Memory B cell (primary cell): ENCODE results near the gene PTGER4.
"Not testable (repeated sequence)": the region's sequence is repeated elsewhere in the genome, so short reads cannot be mapped to it uniquely, and the experiment has no call there.

Experiments
- ATAC-seq: fragments of 150-1000 bp; cut with Tn5 transposase; 2 replicates; pipeline ENCODE4 v1.10.0; 2021; ENCODE audit warnings: low read depth, mild to moderate bottlenecking, moderate library complexity
- DNase-seq, 2 donors: peaks; one replicate each; pipeline ENCODE4 v3.0.0; 2022; ENCODE audit warnings: low spot score in 2 of 2
- H3K27ac Mint-ChIP-seq: one replicate; pipeline ENCODE4 v1.8.0; 2022; ENCODE audit warnings: mild to moderate bottlenecking, moderate library complexity, mixed read lengths
- H3K27me3 Mint-ChIP-seq: one replicate; pipeline ENCODE4 v1.8.0; 2022; ENCODE audit warnings: mixed read lengths
- H3K36me3 Mint-ChIP-seq: one replicate; pipeline ENCODE4 v1.8.0; 2022; ENCODE audit warnings: mild to moderate bottlenecking, mixed read lengths
- H3K4me1 Mint-ChIP-seq: one replicate; pipeline ENCODE4 v1.8.0; 2022; ENCODE audit warnings: mixed read lengths
- H3K4me3 Mint-ChIP-seq: one replicate; pipeline ENCODE4 v1.8.0; 2022; ENCODE audit warnings: mild to moderate bottlenecking, moderate library complexity, mixed read lengths
- H3K9me3 Mint-ChIP-seq: one replicate; pipeline ENCODE4 v1.8.0; 2022; ENCODE audit warnings: mixed read lengths

Gene PTGER4

DNA sequence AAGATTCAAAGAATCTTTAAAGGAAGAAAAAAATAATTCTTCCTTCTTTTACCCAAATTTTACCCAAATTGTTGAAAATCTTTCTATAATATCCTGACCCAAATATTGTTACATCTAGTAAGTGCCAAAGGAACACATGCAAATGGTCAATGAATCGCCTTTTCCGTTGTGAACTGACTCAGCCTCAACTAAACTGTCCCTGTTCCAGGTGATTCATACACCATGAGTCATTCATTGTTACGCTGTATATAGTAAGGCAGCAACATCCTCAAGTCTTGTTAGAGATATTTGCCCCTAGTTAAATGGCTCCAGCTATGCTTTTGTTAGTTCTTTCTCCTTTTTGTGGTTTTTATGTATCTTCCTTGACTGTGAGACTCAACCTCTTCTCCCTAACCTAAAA, 9.7 kb downstream of the PTGER4 start:
- Mint-ChIP-seq H3K36me3 (peaks cover 8% of the 10 kb centered on the region), H3K4me3 (no peak overlapping the region), H3K9me3 (no peaks in the 10 kb centered on the region), H3K27ac (no peak overlapping the region), H3K27me3 (no peaks in the 10 kb centered on the region), H3K4me1 (peaks cover 28% of the 10 kb centered on the region)
- ATAC-seq: no peak
- no peak for DNase-seq

DNA sequence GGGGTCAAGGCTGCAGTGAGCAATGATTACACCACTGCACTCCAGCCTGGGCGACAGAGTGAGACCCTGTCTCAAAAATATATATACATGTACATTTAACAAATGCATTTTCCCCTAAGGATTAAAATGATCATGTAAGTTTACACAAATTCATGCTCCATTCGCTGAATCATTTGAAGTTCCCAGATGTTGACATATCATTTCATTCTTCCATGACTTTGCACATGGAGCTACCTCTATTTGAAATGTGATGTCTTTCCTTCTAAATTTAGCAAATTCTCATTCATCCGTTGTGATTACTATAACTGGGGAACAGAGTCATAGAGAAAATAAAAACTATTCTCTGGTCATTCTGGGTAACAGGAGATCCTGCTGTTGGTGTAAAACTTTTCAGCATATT, 10.6 kb downstream of the PTGER4 start:
- DNase-seq: no peak
- no peak for ATAC-seq
- Mint-ChIP-seq H3K4me3 (no peak overlapping the region), H3K9me3 (no peaks in the 10 kb centered on the region), H3K36me3 (peaks cover 12% of the 10 kb centered on the region), H3K27ac (no peak overlapping the region), H3K27me3 (no peaks in the 10 kb centered on the region), H3K4me1 (peaks cover 23% of the 10 kb centered on the region)

DNA sequence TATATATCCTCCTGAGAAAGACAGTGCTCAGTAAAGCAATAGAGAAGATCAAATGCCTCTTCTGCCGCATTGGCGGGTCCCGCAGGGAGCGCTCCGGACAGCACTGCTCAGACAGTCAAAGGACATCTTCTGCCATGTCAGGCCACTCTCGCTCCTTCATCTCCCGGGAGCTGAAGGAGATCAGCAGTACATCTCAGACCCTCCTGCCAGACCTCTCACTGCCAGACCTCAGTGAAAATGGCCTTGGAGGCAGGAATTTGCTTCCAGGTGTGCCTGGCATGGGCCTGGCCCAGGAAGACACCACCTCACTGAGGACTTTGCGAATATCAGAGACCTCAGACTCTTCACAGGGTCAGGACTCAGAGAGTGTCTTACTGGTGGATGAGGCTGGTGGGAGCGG, 12.2 kb downstream of the PTGER4 start:
- Mint-ChIP-seq H3K9me3 (no peaks in the 10 kb centered on the region), H3K4me1 (peaks cover 16% of the 10 kb centered on the region), H3K4me3 (no peak overlapping the region), H3K27ac (no peak overlapping the region), H3K36me3 (peaks cover 16% of the 10 kb centered on the region), H3K27me3 (no peaks in the 10 kb centered on the region)
- no peak for ATAC-seq
- no peak for DNase-seq

DNA sequence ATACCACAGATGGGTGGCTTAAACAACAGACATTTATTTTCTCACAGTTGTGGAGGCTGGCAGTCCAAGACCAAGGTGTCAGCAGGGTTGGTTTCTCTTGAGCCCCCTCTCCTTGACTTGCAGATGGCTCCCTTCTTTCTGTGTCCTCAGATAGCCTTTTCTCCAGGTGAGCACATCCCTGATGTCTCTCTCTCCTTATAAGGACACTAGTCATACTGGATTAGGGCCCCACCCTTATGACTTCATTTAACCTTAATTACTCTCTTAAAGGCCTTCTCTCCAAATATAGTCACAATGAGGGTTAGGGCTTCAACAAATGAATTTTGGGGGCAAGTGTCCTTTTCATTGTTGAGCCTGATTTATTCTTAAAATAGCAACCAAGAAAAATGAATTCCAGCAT, 14.7 kb downstream of the PTGER4 start:
- peaks cover 17% of the 10 kb centered on the region for H3K36me3 Mint-ChIP-seq
- no peak overlapping the region for H3K27ac Mint-ChIP-seq
- no peak overlapping the region for H3K4me3 Mint-ChIP-seq
- DNase-seq (no peak), ATAC-seq (no peak)
- H3K4me1 Mint-ChIP-seq: peaks cover 6% of the 10 kb centered on the region
- no peaks in the 10 kb centered on the region for H3K9me3 Mint-ChIP-seq
- H3K27me3 Mint-ChIP-seq: no peaks in the 10 kb centered on the region

DNA sequence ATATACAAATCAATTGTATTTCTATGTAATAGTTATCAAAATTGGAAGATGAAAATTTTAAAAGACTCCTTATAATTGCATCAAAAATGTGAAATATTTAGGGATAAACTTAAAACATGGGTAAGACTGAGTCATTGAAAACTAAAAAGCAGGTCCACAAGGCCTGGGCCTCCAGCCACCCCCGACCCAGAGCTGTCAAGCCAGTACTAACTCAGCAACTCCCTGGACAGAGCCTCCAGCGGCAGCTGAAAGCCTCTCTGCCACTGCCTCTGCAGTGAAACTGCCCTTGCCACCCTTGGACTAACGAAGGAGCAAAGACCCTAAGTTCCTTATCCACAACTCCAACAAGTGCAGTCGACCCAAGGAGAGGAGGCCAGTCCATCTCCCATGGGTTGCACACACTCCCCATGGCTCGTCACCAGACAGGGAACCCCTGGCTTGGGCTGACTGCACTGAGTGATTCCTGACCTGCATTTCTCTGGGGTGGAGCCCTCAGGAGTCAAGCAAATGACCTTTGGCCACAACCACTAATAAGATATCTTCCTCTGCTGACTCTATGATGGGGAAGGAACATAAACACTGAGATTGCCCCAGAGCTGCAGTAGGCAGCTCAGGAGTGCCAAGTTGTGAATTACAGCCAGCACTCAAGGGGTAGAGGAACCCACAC, 20.5 kb downstream of the PTGER4 start:
- Mint-ChIP-seq H3K27me3 (no peaks in the 10 kb centered on the region), H3K4me3 (no peak overlapping the region), H3K27ac (no peak overlapping the region), H3K4me1 (peaks cover 6% of the 10 kb centered on the region), H3K36me3 (peaks cover 40% of the 10 kb centered on the region), H3K9me3 (peaks cover 23% of the 10 kb centered on the region)
- ATAC-seq (no peak), DNase-seq (no peak)

DNA sequence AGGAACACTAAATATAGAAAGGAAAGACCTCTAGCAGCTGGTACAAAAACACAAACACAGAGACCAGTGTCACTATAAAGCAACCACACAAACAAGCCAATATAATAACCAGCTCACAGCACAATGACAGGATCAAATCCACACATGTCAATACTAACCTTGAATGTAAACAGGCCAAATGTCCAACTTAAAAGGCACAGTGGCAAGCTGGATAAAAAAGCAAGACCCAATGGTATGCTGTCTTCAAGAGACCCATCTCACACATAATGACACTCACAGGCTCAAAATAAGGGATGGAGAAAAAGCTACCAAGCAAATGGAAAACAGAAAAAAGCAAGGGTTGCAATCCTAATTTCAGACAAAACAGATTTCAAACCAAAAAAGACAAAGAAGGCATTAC, 22.3 kb downstream of the PTGER4 start:
- DNase-seq, H3K4me1 Mint-ChIP-seq, H3K27ac Mint-ChIP-seq, ATAC-seq, H3K4me3 Mint-ChIP-seq, H3K27me3 Mint-ChIP-seq: not testable (repeated sequence)
- H3K36me3 Mint-ChIP-seq: peaks cover 46% of the 10 kb centered on the region
- H3K9me3 Mint-ChIP-seq: peaks cover 31% of the 10 kb centered on the region

DNA sequence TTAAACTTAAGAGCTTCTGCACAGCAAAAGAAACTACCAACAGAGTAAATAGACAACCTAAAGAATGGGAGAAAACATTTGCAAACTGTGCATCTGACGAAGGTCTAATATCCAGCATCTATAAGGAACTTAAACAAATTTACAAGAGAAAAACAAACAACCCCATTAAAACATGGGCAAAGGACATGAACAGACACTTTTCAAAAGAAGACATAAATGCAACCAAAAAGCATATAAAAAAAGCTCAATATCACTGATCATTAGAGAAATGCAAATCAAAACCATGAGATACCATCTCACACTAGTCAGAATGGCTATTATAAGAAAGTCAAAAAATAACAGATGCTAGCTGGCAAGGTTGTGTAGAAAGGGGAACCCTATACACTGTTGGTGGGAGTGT, 25.8 kb downstream of the PTGER4 start:
- H3K27ac Mint-ChIP-seq, H3K4me1 Mint-ChIP-seq, H3K4me3 Mint-ChIP-seq, ATAC-seq, H3K27me3 Mint-ChIP-seq, DNase-seq: not testable (repeated sequence)
- H3K9me3 Mint-ChIP-seq: peaks cover 36% of the 10 kb centered on the region
- peaks cover 63% of the 10 kb centered on the region for H3K36me3 Mint-ChIP-seq

DNA sequence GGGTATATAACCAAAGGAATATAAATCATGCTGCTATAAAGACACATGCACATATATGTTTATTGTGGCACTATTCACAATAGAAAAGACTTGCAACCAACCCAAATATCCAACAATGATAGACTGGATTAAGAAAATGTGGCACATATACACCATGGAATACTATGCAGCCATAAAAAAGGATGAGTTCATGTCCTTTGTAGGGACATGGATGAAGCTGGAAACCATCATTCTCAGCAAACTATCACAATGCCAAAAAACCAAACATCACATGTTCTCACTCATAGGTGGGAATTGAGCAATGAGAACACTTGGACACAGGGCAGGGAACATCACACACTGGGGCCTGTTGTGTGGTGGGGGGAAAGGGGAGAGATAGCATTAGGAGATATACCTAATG, 30.9 kb downstream of the PTGER4 start:
- not testable (repeated sequence) for DNase-seq, ATAC-seq, H3K4me1 Mint-ChIP-seq, H3K27me3 Mint-ChIP-seq, H3K4me3 Mint-ChIP-seq, H3K9me3 Mint-ChIP-seq, H3K27ac Mint-ChIP-seq
- peaks cover 39% of the 10 kb centered on the region for H3K36me3 Mint-ChIP-seq

DNA sequence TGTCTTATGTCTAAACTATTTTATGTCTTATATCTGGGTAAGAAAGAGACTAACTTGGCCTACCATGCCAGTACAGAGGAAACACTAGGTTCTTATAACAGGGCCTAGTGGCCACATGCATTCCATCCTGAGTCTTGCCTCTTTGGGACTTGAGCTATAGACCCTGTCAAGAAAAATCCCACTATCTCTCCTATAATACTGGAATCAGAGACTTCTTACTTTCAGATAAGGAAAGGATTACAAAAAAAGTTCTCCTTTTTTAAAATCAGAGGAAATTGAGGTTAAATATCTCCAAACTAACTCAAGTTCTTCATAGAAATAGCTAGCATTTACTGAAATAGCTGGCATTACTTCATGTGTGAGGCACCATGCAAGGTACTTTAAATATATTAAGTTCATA, 34.3 kb downstream of the PTGER4 start:
- H3K36me3 Mint-ChIP-seq: peaks cover 27% of the 10 kb centered on the region
- DNase-seq: no peak
- H3K27me3 Mint-ChIP-seq: no peaks in the 10 kb centered on the region
- ATAC-seq: no peak
- H3K4me3 Mint-ChIP-seq: no peak overlapping the region
- H3K27ac Mint-ChIP-seq: no peak overlapping the region
- no peaks in the 10 kb centered on the region for H3K9me3 Mint-ChIP-seq
- no peaks in the 10 kb centered on the region for H3K4me1 Mint-ChIP-seq

DNA sequence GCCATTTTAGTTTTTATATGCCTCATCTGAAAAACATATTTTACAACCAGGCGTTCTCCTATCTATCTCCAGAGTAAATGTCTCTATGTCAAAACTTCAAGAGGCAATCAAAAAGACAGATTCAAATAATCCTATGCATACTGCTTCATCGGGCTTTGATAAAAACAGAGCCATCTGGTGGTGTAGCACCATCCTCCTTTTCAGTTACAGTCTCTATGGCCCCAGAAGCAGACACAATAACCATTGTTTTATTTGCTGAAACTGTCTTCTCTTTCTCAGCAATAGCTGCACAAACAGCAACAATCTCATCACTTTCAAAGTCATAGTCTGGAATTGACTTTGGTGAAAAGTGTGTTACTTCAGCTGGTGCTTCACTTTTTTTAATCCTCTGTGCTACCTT, 36.3 kb downstream of the PTGER4 start:
- Mint-ChIP-seq H3K4me3 (no peak overlapping the region), H3K27me3 (no peaks in the 10 kb centered on the region), H3K36me3 (peaks cover 22% of the 10 kb centered on the region), H3K4me1 (no peaks in the 10 kb centered on the region), H3K27ac (no peak overlapping the region), H3K9me3 (no peaks in the 10 kb centered on the region)
- DNase-seq (no peak), ATAC-seq (no peak)

DNA sequence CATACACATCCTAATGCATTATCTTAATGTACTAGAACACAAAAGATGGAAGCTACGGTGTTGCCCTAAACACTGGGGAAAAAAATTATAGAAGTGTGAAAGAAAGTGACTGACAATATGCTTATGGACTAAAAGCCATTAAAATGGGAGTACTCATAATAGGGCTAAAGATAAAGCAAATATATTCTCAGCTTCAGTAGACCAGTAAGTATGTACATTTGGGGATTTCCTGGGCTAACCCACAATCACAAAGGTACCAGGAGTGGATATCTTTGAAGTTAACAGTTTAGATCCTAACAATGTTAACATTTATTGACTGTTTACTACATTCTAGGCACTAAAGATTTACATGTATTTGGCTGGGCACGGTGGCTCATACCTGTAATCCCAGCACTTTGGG, 36.9 kb downstream of the PTGER4 start:
- no peak overlapping the region for H3K27ac Mint-ChIP-seq
- no peaks in the 10 kb centered on the region for H3K4me1 Mint-ChIP-seq
- ATAC-seq (no peak), DNase-seq (no peak)
- peaks cover 1% of the 10 kb centered on the region for H3K9me3 Mint-ChIP-seq
- H3K36me3 Mint-ChIP-seq: peaks cover 24% of the 10 kb centered on the region
- H3K27me3 Mint-ChIP-seq: no peaks in the 10 kb centered on the region
- H3K4me3 Mint-ChIP-seq: no peak overlapping the region

DNA sequence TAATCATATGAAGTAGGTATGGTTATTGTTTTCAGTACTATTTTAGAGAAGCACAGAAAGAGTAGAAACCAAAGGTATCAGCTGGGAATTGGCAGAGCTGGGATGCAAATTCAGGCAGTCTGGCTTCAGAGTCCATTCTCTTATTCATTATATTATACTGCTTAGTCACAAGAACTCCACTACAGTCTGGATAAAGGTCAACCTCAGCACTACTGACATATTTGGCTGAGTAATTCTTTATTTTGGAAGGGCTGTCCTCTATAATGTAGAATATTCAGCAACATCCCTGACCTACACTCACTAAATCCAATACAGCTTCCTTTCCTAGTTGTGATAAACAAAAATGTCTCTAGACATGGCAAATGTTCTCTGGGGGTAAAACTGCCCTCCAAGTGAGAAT, 37.6 kb downstream of the PTGER4 start:
- H3K27ac Mint-ChIP-seq: no peak overlapping the region
- no peaks in the 10 kb centered on the region for H3K4me1 Mint-ChIP-seq
- H3K27me3 Mint-ChIP-seq: no peaks in the 10 kb centered on the region
- ATAC-seq: no peak
- H3K36me3 Mint-ChIP-seq: peaks cover 23% of the 10 kb centered on the region
- H3K9me3 Mint-ChIP-seq: peaks cover 2% of the 10 kb centered on the region
- DNase-seq: no peak
- no peak overlapping the region for H3K4me3 Mint-ChIP-seq

DNA sequence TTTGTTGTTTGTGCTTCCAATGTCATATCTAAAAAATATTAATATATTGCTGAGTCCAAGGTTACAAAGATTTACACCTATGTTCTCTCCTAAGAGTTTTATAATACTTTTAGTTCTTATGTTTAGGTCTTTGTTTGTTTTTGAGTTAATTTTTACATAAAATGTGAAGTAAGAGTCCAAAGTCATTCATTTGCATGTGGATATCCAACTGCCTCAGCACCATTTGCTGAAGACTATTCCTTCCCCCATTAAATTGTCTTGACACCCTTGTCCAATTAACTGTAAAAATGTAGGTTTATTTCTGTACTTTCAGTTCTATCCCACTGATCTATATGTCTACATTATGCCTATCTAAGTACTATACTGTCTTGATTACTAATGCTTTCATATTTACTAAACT, 40.4 kb downstream of the PTGER4 start:
- H3K4me1 Mint-ChIP-seq: no peaks in the 10 kb centered on the region
- peaks cover 27% of the 10 kb centered on the region for H3K36me3 Mint-ChIP-seq
- DNase-seq (no peak), ATAC-seq (no peak)
- H3K4me3 Mint-ChIP-seq: no peak overlapping the region
- no peak overlapping the region for H3K27ac Mint-ChIP-seq
- peaks cover 2% of the 10 kb centered on the region for H3K9me3 Mint-ChIP-seq
- no peaks in the 10 kb centered on the region for H3K27me3 Mint-ChIP-seq

DNA sequence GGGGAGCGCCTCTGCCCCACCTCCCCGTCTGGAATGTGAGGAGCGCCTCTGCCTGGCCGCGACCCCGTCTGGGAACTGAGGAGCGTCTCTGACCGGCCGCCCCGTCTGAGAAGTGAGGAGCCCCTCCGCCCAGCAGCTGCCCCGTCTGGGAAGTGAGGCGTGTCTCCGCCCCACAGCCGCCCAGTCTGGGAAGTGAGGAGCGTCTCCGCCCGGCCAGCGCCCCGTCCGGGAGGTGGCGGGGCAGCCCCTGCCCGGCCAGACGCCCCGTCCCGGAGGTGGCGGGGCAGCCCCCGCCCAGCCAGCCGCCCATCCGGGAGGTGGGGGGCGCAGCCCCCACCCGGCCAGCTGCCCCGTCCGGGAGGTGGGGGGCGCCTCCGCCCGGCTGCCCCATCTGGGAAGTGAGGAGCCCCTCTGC, 42.8 kb downstream of the PTGER4 start:
- not testable (repeated sequence) for H3K4me1 Mint-ChIP-seq, ATAC-seq, H3K27me3 Mint-ChIP-seq, H3K4me3 Mint-ChIP-seq, H3K9me3 Mint-ChIP-seq, H3K27ac Mint-ChIP-seq, DNase-seq
- peaks cover 29% of the 10 kb centered on the region for H3K36me3 Mint-ChIP-seq

DNA sequence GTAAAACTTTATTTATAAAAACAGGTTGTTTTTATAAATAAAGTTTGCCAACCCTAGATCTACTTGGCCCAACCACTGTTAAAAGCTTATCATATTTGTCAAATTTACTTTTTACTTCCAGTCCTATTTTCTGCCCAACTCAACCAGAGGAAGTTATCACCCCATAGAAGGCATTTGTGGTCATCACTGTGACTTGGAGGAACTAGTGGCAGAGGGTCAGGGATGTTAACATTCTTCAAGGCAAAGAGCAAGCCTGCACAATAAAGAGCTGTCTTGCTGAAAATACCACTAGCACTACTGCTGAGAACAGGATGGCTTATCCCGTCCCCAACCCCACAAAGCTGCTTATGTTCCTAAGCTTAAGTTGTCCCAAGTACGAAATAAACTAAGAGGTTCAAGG, 53.7 kb downstream of the PTGER4 start:
- no peak for DNase-seq
- Mint-ChIP-seq H3K9me3 (no peaks in the 10 kb centered on the region), H3K27ac (no peak overlapping the region), H3K4me1 (peaks cover 26% of the 10 kb centered on the region), H3K27me3 (no peaks in the 10 kb centered on the region), H3K4me3 (no peak overlapping the region), H3K36me3 (peaks cover 13% of the 10 kb centered on the region)
- no peak for ATAC-seq
